HepG2 (cell line): Measurements from ENCODE around the gene AKAP14. TPM values are rescaled to one million over a fixed set of nuclear protein-coding genes. Genes with fewer than 3 reads are reported as not detected.
A peak's percentile ranks its signal among the peaks of the same experiment; 100 is the strongest.

ENCODE experiments used
- CEBPB ChIP-seq: IDR thresholded peaks from 2 replicates; pipeline ENCODE4 v1.6.1; 2011; ENCODE audit warnings: low read depth, low read length, improper control_type of control experiment, borderline replicate concordance
- DBP ChIP-seq: sonication (generic); formaldehyde crosslinking; IDR thresholded peaks from 2 replicates; pipeline ENCODE4 v1.4.0; 2020; ENCODE audit warnings: missing genetic modification reagents; ENCODE audit errors: not compliant biosample characterization
- DMAP1 ChIP-seq: IDR thresholded peaks from 2 replicates; pipeline ENCODE4 v1.6.1; 2016
- ERF ChIP-seq: IDR thresholded peaks from 2 replicates; pipeline ENCODE4 v1.6.1; 2018; ENCODE audit warnings: missing biosample characterization, missing genetic modification reagents
- ESRRA ChIP-seq: sonication (generic); formaldehyde crosslinking; IDR thresholded peaks from 2 replicates; pipeline ENCODE4 v1.5.1; 2020; ENCODE audit warnings: mild to moderate bottlenecking, low read depth, missing genetic modification reagents
- HMGXB3 ChIP-seq: sonication (generic); formaldehyde crosslinking; IDR thresholded peaks from 2 replicates; pipeline ENCODE4 v1.4.0; 2020; ENCODE audit warnings: missing genetic modification reagents, borderline replicate concordance
- HNRNPLL ChIP-seq: fragments of 200-400 bp; formaldehyde crosslinking; IDR thresholded peaks from 2 replicates; pipeline ENCODE4 v1.6.1; 2017; ENCODE audit warnings: mild to moderate bottlenecking, low read depth, low read length; ENCODE audit not compliant: poor library complexity, severe bottlenecking
- JARID2 ChIP-seq: sonication (generic); formaldehyde crosslinking; IDR thresholded peaks from 2 replicates; pipeline ENCODE4 v1.8.1; 2023; ENCODE audit warnings: missing genetic modification reagents, inconsistent platforms; ENCODE audit not compliant: insufficient replicate concordance
- MED13 ChIP-seq: sonication (generic); formaldehyde crosslinking; IDR thresholded peaks from 2 replicates; pipeline ENCODE4 v1.5.0; 2020; ENCODE audit warnings: missing genetic modification reagents
- MTF1 ChIP-seq: sonication (generic); formaldehyde crosslinking; IDR thresholded peaks from 2 replicates; pipeline ENCODE4 v1.5.0; 2020; ENCODE audit warnings: missing genetic modification reagents
- PAWR ChIP-seq: sonication (generic); formaldehyde crosslinking; IDR thresholded peaks from 2 replicates; pipeline ENCODE4 v1.4.0; 2020; ENCODE audit warnings: missing genetic modification reagents, mild to moderate bottlenecking, borderline replicate concordance
- POGK ChIP-seq: sonication (generic); formaldehyde crosslinking; conservative IDR thresholded peaks from 2 replicates; pipeline ENCODE4 v1.8.0; 2022; ENCODE audit warnings: mild to moderate bottlenecking, moderate library complexity, missing genetic modification reagents
- SAP130 ChIP-seq: IDR thresholded peaks from 2 replicates; pipeline ENCODE4 v1.6.1; 2016; ENCODE audit warnings: low read depth
- TCF12 ChIP-seq, 2 experiments: fragments of 450-650 bp in 1 of 2; sonication (generic) in 1 of 2; formaldehyde crosslinking in 1 of 2; IDR thresholded peaks; 2 replicates each; pipeline versions ENCODE4 v1.6.1 to v1.8.0; 2017 to 2022; ENCODE audit warnings: antibody characterized with exemption in 1 of 2, mild to moderate bottlenecking in 1 of 2, missing genetic modification reagents in 1 of 2, moderate library complexity in 1 of 2
- YY1 ChIP-seq: IDR thresholded peaks from 2 replicates; pipeline ENCODE4 v1.6.1; 2011; ENCODE audit warnings: low read length, low read depth, moderate library complexity, mild to moderate bottlenecking; ENCODE audit not compliant: insufficient read depth, insufficient replicate concordance
- ZNF274 ChIP-seq: sonication (generic); formaldehyde crosslinking; IDR thresholded peaks from 2 replicates; pipeline ENCODE4 v1.5.1; 2020; ENCODE audit warnings: mild to moderate bottlenecking, missing genetic modification reagents
- ZNF33A ChIP-seq: sonication (generic); formaldehyde crosslinking; IDR thresholded peaks from 2 replicates; pipeline ENCODE4 v1.5.1; 2020; ENCODE audit warnings: missing genetic modification reagents, mild to moderate bottlenecking, moderate library complexity, borderline replicate concordance
- ZNF354B ChIP-seq: sonication (generic); formaldehyde crosslinking; IDR thresholded peaks from 2 replicates; pipeline ENCODE4 v1.8.0; 2022; ENCODE audit warnings: mild to moderate bottlenecking, missing genetic modification reagents
- ZNF460 ChIP-seq: sonication (generic); formaldehyde crosslinking; IDR thresholded peaks from 2 replicates; pipeline ENCODE4 v1.5.1; 2020; ENCODE audit warnings: missing genetic modification reagents, mild to moderate bottlenecking, borderline replicate concordance
- ZNF580 ChIP-seq: IDR thresholded peaks from 2 replicates; pipeline ENCODE4 v1.6.1; 2016; ENCODE audit warnings: low read depth, borderline replicate concordance
- ZNF703 ChIP-seq: sonication (generic); formaldehyde crosslinking; IDR thresholded peaks from 2 replicates; pipeline ENCODE4 v1.5.1; 2020; ENCODE audit warnings: missing genetic modification reagents, mild to moderate bottlenecking, moderate library complexity, borderline replicate concordance
- ZNF775 ChIP-seq: sonication (generic); formaldehyde crosslinking; IDR thresholded peaks from 2 replicates; pipeline ENCODE4 v1.4.0; 2020; ENCODE audit warnings: missing genetic modification reagents, mild to moderate bottlenecking, moderate library complexity, borderline replicate concordance
- polyA plus RNA-seq, 8 experiments: library from polyadenylated mRNA; depleted of rRNA in 3 of 8; stranded (reverse) in 7 of 8; unstranded in 1 of 8; fragments of >200 nt; fragmentation: Illumina TruSeq in 4 of 8; extraction: Trizol in 4 of 8; gene quantifications; 2 replicates each; pipeline versions ENCODE4 v1.2.1 to v1.2.3, GENCODE V29; 2011 to 2016; ENCODE audit warnings: low read depth in 4 of 8, missing spikeins in 1 of 8, mixed read lengths in 1 of 8; ENCODE audit not compliant: insufficient read depth in 1 of 8
- total RNA-seq, 5 experiments: library from RNA; depleted of rRNA; stranded (reverse); fragments of >200 nt; fragmentation: Illumina TruSeq; extraction: Trizol; gene quantifications; 2 replicates each; pipeline ENCODE4 v1.2.3, GENCODE V29; 2016; ENCODE audit warnings: low read depth in 1 of 5

AKAP14 gene
- total and polyA plus RNA-seq, 2 of the 13 experiments (the other 11 are each of a cell fraction or from before 2014, with no cell fraction given): 0.20 to 1.7 TPM

- no peak for TF ChIP-seq ZNF775 (CRISPR knock-in tag)
- peak; percentile 37 for TF ChIP-seq YY1
- no peak for TF ChIP-seq PAWR (CRISPR knock-in tag)
- TF ChIP-seq ZNF274 (CRISPR knock-in tag): no peak
- TF ChIP-seq MTF1 (CRISPR knock-in tag): peak; percentile 75; the same call in 1 of the 2 replicates
- no peak for TF ChIP-seq ZNF703
- no peak for TF ChIP-seq TCF12 (IDR thresholded peaks at IDR 0.05)
- TF ChIP-seq TCF12 (CRISPR knock-in tag; IDR thresholded peaks at IDR 0.05): no peak
- TF ChIP-seq DBP (CRISPR knock-in tag): peak; percentile 79
- peak; percentile 62; the same call in 1 of the 2 replicates for TF ChIP-seq CEBPB
- peak; percentile 74 for TF ChIP-seq ESRRA
- TF ChIP-seq SAP130 (CRISPR knock-in tag): peak; percentile 85; the same call in 1 of the 2 replicates
- TF ChIP-seq ZNF580 (CRISPR knock-in tag): no peak
- peak; percentile 48; the same call in 1 of the 2 replicates for TF ChIP-seq POGK (CRISPR knock-in tag)
- peak; percentile 27; the same call in 1 of the 2 replicates for TF ChIP-seq HMGXB3 (CRISPR knock-in tag)
- TF ChIP-seq ERF (CRISPR knock-in tag): peak; percentile 48; the same call in 1 of the 2 replicates
- TF ChIP-seq JARID2 (CRISPR knock-in tag): no peak
- no peak; the same call in 1 of the 2 replicates for TF ChIP-seq ZNF460 (CRISPR knock-in tag)
- peak; percentile 74 for TF ChIP-seq MED13 (CRISPR knock-in tag)
- TF ChIP-seq ZNF354B (CRISPR knock-in tag): no peak
- peak; percentile 96 for TF ChIP-seq HNRNPLL
- TF ChIP-seq ZNF33A (CRISPR knock-in tag): no peak
- TF ChIP-seq DMAP1: peak; percentile 81
Observed at GRCh38 chrX:119871599-119872395, 23.9 kb upstream of the AKAP14 start, which contains the start of the genes NDUFA1 and RNF113A (continued).
